HepG2 (cell line): ENCODE data around the gene GFRA4. TPM values are rescaled to one million over a fixed set of nuclear protein-coding genes. Genes with fewer than 3 reads are reported as not detected.

ENCODE experiments used
- ATF4 ChIP-seq, 2 experiments: fragments of 450-650 bp in 1 of 2; sonication (generic) in 1 of 2; formaldehyde crosslinking; IDR thresholded peaks; 2 replicates each; pipeline versions ENCODE4 v1.5.0 to v1.8.0; 2020 to 2022; ENCODE audit warnings: mild to moderate bottlenecking in 1 of 2, missing genetic modification reagents in 1 of 2
- HOXA3 ChIP-seq: sonication (generic); formaldehyde crosslinking; IDR thresholded peaks from 2 replicates; pipeline ENCODE4 v1.5.0; 2020; ENCODE audit warnings: missing genetic modification reagents
- MAZ ChIP-seq, 2 experiments: sonication (generic) in 1 of 2; formaldehyde crosslinking in 1 of 2; IDR thresholded peaks; 2 replicates each; pipeline versions ENCODE4 v1.5.0 to v1.6.1; 2012 to 2020; ENCODE audit warnings: low read depth in 2 of 2, mild to moderate bottlenecking in 2 of 2, borderline replicate concordance in 1 of 2, improper control_type of control experiment in 1 of 2, low read length in 1 of 2, missing genetic modification reagents in 1 of 2, moderate library complexity in 1 of 2
- MBD4 ChIP-seq: IDR thresholded peaks from 2 replicates; pipeline ENCODE4 v1.6.1; 2012; ENCODE audit warnings: low read length, inconsistent platforms, borderline replicate concordance
- NCOA1 ChIP-seq: sonication (generic); formaldehyde crosslinking; IDR thresholded peaks from 2 replicates; pipeline ENCODE4 v1.9.0; 2021; ENCODE audit warnings: missing genetic modification reagents
- ZBTB34 ChIP-seq: sonication (generic); formaldehyde crosslinking; IDR thresholded peaks from 2 replicates; pipeline ENCODE4 v1.8.0; 2022; ENCODE audit warnings: mild to moderate bottlenecking, missing genetic modification reagents
- ZNF24 ChIP-seq: fragments of 450-650 bp; IDR thresholded peaks from 2 replicates; pipeline ENCODE4 v1.6.1; 2017; ENCODE audit warnings: antibody characterized with exemption, mild to moderate bottlenecking
- ZNF572 ChIP-seq: sonication (generic); formaldehyde crosslinking; IDR thresholded peaks from 2 replicates; pipeline ENCODE4 v1.5.1; 2020; ENCODE audit warnings: mild to moderate bottlenecking, missing genetic modification reagents
- ZNF644 ChIP-seq: IDR thresholded peaks from 2 replicates; pipeline ENCODE4 v1.6.1; 2016; ENCODE audit warnings: low read depth
- ZNF788 ChIP-seq: sonication (generic); formaldehyde crosslinking; IDR thresholded peaks from 2 replicates; pipeline ENCODE4 v1.5.0; 2020; ENCODE audit warnings: mild to moderate bottlenecking, missing genetic modification reagents, borderline replicate concordance
- ZZZ3 ChIP-seq: sonication (generic); formaldehyde crosslinking; IDR thresholded peaks from 2 replicates; pipeline ENCODE4 v1.4.0; 2020; ENCODE audit warnings: missing genetic modification reagents, mild to moderate bottlenecking, borderline replicate concordance
- polyA plus RNA-seq, 8 experiments: library from polyadenylated mRNA; depleted of rRNA in 3 of 8; stranded (reverse) in 7 of 8; unstranded in 1 of 8; fragments of >200 nt; fragmentation: Illumina TruSeq in 4 of 8; extraction: Trizol in 4 of 8; gene quantifications; 2 replicates each; pipeline versions ENCODE4 v1.2.1 to v1.2.3, GENCODE V29; 2011 to 2016; ENCODE audit warnings: low read depth in 4 of 8, missing spikeins in 1 of 8, mixed read lengths in 1 of 8; ENCODE audit not compliant: insufficient read depth in 1 of 8
- total RNA-seq, 5 experiments: library from RNA; depleted of rRNA; stranded (reverse); fragments of >200 nt; fragmentation: Illumina TruSeq; extraction: Trizol; gene quantifications; 2 replicates each; pipeline ENCODE4 v1.2.3, GENCODE V29; 2016; ENCODE audit warnings: low read depth in 1 of 5
- TF ChIP-seq, protein P1 (sequence below): sonication (generic); formaldehyde crosslinking; IDR thresholded peaks from 2 replicates; pipeline ENCODE4 v1.4.0; 2020; ENCODE audit warnings: missing genetic modification reagents
- TF ChIP-seq, protein P2 (sequence below): sonication (generic); formaldehyde crosslinking; conservative IDR thresholded peaks from 2 replicates; pipeline ENCODE4 v1.8.1; 2023; ENCODE audit warnings: missing genetic modification reagents
- TF ChIP-seq, protein P3 (sequence below): sonication (generic); formaldehyde crosslinking; IDR thresholded peaks from 2 replicates; pipeline ENCODE4 v1.5.0; 2020; ENCODE audit warnings: missing genetic modification reagents
- TF ChIP-seq, protein P4 (sequence below): sonication (generic); formaldehyde crosslinking; IDR thresholded peaks from 2 replicates; pipeline ENCODE4 v1.4.0; 2020; ENCODE audit warnings: missing genetic modification reagents, borderline replicate concordance
- TF ChIP-seq, protein P5 (sequence below): sonication (generic); formaldehyde crosslinking; conservative IDR thresholded peaks from 2 replicates; pipeline ENCODE4 v1.4.0; 2020; ENCODE audit warnings: missing genetic modification reagents

GFRA4 gene
- total and polyA plus RNA-seq, 2 of the 13 experiments (the other 11 are each of a cell fraction or from before 2014, with no cell fraction given): not detected

DNA sequence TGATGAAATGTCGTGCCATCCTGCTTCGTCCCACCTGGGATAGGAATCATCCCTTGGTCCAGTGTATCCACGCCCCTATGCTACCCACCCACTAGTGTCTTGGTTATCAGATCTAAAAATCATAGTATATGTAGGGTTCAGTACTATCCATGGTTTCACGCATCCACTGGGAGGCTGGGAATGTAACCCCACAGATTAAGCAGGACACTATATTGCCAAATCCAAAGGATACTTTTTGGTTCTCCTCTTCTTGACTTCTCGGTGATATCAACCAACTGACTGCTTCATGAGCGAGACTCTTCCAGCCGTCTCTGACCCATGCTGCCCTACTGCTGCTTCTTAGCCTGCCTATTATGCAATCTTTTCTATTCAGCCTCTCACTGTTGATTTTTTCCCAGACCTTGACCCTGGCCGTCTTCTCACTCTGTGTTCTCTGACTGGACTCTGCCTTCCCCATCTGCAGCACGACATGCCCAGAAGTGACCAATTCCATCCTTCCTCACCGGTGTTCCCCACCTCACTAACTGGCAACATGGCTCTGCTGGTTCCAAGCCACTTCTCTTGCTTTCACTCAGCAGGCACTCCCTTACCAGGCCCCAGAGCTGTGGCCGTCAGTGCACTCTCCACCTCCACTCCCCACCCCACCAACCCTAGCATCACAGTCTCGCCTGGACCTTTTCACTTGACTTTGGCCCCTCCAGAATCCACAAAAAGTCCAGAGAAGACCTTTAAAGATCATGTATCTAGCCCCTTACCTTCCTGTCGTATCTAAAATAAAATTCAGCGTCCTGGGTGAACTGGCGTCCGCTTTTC, 34.5 kb downstream of the GFRA4 start (continued):
- TF ChIP-seq, protein P1, sequence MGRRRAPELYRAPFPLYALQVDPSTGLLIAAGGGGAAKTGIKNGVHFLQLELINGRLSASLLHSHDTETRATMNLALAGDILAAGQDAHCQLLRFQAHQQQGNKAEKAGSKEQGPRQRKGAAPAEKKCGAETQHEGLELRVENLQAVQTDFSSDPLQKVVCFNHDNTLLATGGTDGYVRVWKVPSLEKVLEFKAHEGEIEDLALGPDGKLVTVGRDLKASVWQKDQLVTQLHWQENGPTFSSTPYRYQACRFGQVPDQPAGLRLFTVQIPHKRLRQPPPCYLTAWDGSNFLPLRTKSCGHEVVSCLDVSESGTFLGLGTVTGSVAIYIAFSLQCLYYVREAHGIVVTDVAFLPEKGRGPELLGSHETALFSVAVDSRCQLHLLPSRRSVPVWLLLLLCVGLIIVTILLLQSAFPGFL: no peak
- peak; percentile 47; the same call in 1 of the 2 replicates for TF ChIP-seq ZZZ3 (CRISPR knock-in tag)
- peak; percentile 88 for TF ChIP-seq HOXA3 (CRISPR knock-in tag)
- no peak for TF ChIP-seq MAZ (IDR thresholded peaks at IDR 0.05; ENCODE audit: borderline replicate concordance, low read depth, low read length)
- peak; percentile 80; the same call in 1 of the 2 replicates for TF ChIP-seq MAZ (CRISPR knock-in tag; IDR thresholded peaks at IDR 0.05; ENCODE audit: low read depth)
- TF ChIP-seq, protein P2, sequence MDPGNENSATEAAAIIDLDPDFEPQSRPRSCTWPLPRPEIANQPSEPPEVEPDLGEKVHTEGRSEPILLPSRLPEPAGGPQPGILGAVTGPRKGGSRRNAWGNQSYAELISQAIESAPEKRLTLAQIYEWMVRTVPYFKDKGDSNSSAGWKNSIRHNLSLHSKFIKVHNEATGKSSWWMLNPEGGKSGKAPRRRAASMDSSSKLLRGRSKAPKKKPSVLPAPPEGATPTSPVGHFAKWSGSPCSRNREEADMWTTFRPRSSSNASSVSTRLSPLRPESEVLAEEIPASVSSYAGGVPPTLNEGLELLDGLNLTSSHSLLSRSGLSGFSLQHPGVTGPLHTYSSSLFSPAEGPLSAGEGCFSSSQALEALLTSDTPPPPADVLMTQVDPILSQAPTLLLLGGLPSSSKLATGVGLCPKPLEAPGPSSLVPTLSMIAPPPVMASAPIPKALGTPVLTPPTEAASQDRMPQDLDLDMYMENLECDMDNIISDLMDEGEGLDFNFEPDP (CRISPR knock-in tag): 0 out of 2 replicates have a peak, but pooled peaks have one; percentile 53
- 0 out of 2 replicates have a peak, but pooled peaks have one; percentile 59 for TF ChIP-seq NCOA1 (CRISPR knock-in tag)
- TF ChIP-seq MBD4: no peak
- TF ChIP-seq ZNF644 (CRISPR knock-in tag): peak; percentile 93
- TF ChIP-seq ZNF572: no peak
- no peak for TF ChIP-seq ZNF24
- TF ChIP-seq ZBTB34 (CRISPR knock-in tag): 0 out of 2 replicates have a peak, but pooled peaks have one; percentile 37
- TF ChIP-seq ZNF788 (CRISPR knock-in tag): peak; percentile 85; the same call in 1 of the 2 replicates
- TF ChIP-seq, protein P3, sequence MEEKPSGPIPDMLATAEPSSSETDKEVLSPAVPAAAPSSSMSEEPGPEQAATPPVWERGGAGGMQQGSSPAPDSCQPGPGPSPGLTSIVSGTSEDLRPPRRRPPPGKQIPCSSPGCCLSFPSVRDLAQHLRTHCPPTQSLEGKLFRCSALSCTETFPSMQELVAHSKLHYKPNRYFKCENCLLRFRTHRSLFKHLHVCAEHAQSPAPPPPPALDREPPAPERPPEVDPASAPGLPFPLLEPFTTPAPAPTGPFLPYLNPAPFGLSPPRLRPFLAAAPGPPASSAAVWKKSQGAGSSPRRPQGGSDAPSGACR: peak; percentile 97
- TF ChIP-seq, protein P4, sequence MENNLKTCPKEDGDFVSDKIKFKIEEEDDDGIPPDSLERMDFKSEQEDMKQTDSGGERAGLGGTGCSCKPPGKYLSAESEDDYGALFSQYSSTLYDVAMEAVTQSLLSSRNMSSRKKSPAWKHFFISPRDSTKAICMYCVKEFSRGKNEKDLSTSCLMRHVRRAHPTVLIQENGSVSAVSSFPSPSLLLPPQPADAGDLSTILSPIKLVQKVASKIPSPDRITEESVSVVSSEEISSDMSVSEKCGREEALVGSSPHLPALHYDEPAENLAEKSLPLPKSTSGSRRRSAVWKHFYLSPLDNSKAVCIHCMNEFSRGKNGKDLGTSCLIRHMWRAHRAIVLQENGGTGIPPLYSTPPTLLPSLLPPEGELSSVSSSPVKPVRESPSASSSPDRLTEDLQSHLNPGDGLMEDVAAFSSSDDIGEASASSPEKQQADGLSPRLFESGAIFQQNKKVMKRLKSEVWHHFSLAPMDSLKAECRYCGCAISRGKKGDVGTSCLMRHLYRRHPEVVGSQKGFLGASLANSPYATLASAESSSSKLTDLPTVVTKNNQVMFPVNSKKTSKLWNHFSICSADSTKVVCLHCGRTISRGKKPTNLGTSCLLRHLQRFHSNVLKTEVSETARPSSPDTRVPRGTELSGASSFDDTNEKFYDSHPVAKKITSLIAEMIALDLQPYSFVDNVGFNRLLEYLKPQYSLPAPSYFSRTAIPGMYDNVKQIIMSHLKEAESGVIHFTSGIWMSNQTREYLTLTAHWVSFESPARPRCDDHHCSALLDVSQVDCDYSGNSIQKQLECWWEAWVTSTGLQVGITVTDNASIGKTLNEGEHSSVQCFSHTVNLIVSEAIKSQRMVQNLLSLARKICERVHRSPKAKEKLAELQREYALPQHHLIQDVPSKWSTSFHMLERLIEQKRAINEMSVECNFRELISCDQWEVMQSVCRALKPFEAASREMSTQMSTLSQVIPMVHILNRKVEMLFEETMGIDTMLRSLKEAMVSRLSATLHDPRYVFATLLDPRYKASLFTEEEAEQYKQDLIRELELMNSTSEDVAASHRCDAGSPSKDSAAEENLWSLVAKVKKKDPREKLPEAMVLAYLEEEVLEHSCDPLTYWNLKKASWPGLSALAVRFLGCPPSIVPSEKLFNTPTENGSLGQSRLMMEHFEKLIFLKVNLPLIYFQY: peak; percentile 37; the same call in 1 of the 2 replicates
- TF ChIP-seq, protein P5, sequence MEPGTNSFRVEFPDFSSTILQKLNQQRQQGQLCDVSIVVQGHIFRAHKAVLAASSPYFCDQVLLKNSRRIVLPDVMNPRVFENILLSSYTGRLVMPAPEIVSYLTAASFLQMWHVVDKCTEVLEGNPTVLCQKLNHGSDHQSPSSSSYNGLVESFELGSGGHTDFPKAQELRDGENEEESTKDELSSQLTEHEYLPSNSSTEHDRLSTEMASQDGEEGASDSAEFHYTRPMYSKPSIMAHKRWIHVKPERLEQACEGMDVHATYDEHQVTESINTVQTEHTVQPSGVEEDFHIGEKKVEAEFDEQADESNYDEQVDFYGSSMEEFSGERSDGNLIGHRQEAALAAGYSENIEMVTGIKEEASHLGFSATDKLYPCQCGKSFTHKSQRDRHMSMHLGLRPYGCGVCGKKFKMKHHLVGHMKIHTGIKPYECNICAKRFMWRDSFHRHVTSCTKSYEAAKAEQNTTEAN (CRISPR knock-in tag): peak; percentile 33; the same call in 1 of the 2 replicates
- TF ChIP-seq ATF4 (CRISPR knock-in tag; IDR thresholded peaks at IDR 0.05): peak in 1 of 2 experiments; percentile 58; a peak in 1 of 4 replicates
